ENCODE measurements around the gene MFSD12. TPM values are rescaled to one million over a fixed set of nuclear protein-coding genes. Genes with fewer than 3 reads are reported as not detected.

Gene MFSD12
- total RNA-seq, 1 experiment from 2014 or later: 131 TPM

DNA sequence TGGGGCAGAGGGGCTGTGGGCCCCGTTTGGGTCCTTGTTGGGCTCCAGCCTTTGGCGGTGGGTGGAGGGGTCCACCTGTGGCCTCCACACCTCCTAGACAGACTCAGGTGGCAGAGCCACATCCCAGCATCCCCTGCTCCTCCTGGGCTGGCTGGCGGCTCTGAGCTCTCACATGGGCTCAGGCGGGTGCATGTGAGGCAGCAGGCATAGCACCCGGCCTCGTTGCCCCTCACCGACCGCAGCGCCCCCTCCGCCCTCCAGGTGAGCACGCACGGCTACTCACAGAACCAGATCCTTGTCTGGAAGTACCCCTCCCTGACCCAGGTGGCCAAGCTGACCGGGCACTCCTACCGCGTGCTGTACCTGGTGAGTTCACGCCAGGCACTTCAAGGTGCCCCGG, 24.4 kb downstream of the MFSD12 start:
- ChIA-PET RAD21 (ENCODE audit: low non-redundant PET in 1 of 2, low total read pairs in 2 of 2, uncharacterized antibody in 2 of 2, unreplicated experiment in 2 of 2) (no interaction called here), CTCF (no interaction called here), POLR2A (no interaction called here)
- H3K4me1 ChIP-seq (ENCODE audit: control insufficient read depth in 1 of 2, insufficient read depth in 2 of 2, low read length in 2 of 2): peaks cover 0 to 6% of the 10 kb centered on the region in 2 experiments; a peak in 2 of 4 replicates
- DNase-seq (ENCODE audit: low read depth, low spot score) (no peak), ATAC-seq (no peak)
- H3K79me2 ChIP-seq (ENCODE audit: insufficient read depth, low read length): no peaks in the 10 kb centered on the region
- intact Hi-C loops (cut with micrococcal nuclease): no loop called here
- no peak overlapping the region for H3K9ac ChIP-seq (ENCODE audit: low read length)
- peaks cover 11 to 27% of the 10 kb centered on the region in 2 experiments; a peak in 3 of 4 replicates for H3K36me3 ChIP-seq (ENCODE audit: control insufficient read depth in 1 of 2, insufficient read depth in 2 of 2, low read length in 2 of 2)
- no peak overlapping the region for H2AFZ ChIP-seq (ENCODE audit: low read depth, low read length, poor library complexity, severe bottlenecking)
- BruUV-seq (replicated peaks): no TSS peak
- no peak for TF ChIP-seq ZBTB33 (IDR thresholded peaks at IDR 0.05; ENCODE audit: extremely low read depth, insufficient replicate concordance, low read length)
- no peak for TF ChIP-seq POLR2A (IDR thresholded peaks at IDR 0.05; ENCODE audit: borderline replicate concordance, extremely low read depth, insufficient read depth, insufficient read length)
- TF ChIP-seq CTCF (IDR thresholded peaks at IDR 0.05 in 2 of 3, conservative IDR thresholded peaks at IDR 0.05 in 1 of 3; ENCODE audit: borderline replicate concordance in 1 of 3, insufficient read depth in 1 of 3, low read depth in 2 of 3, low read length in 2 of 3): no peak
- no peak for TF ChIP-seq EZH2phosphoT487 (IDR thresholded peaks at IDR 0.05; ENCODE audit: borderline replicate concordance)
- TF ChIP-seq, protein P1, sequence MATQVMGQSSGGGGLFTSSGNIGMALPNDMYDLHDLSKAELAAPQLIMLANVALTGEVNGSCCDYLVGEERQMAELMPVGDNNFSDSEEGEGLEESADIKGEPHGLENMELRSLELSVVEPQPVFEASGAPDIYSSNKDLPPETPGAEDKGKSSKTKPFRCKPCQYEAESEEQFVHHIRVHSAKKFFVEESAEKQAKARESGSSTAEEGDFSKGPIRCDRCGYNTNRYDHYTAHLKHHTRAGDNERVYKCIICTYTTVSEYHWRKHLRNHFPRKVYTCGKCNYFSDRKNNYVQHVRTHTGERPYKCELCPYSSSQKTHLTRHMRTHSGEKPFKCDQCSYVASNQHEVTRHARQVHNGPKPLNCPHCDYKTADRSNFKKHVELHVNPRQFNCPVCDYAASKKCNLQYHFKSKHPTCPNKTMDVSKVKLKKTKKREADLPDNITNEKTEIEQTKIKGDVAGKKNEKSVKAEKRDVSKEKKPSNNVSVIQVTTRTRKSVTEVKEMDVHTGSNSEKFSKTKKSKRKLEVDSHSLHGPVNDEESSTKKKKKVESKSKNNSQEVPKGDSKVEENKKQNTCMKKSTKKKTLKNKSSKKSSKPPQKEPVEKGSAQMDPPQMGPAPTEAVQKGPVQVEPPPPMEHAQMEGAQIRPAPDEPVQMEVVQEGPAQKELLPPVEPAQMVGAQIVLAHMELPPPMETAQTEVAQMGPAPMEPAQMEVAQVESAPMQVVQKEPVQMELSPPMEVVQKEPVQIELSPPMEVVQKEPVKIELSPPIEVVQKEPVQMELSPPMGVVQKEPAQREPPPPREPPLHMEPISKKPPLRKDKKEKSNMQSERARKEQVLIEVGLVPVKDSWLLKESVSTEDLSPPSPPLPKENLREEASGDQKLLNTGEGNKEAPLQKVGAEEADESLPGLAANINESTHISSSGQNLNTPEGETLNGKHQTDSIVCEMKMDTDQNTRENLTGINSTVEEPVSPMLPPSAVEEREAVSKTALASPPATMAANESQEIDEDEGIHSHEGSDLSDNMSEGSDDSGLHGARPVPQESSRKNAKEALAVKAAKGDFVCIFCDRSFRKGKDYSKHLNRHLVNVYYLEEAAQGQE (IDR thresholded peaks at IDR 0.05; ENCODE audit: low read depth): no peak
- no peak for TF ChIP-seq POLR2AphosphoS5 (IDR thresholded peaks at IDR 0.05; ENCODE audit: low read depth, low read length)
- TF ChIP-seq ZFX (IDR thresholded peaks at IDR 0.05): no peak
- no peak for TF ChIP-seq SIN3A (IDR thresholded peaks at IDR 0.05; ENCODE audit: low read depth)
- H3K9me3 ChIP-seq (ENCODE audit: control insufficient read depth in 1 of 2, insufficient read depth in 1 of 2, low read depth in 1 of 2, low read length in 2 of 2): no peaks in the 10 kb centered on the region
- no peak overlapping the region for H3K4me2 ChIP-seq (ENCODE audit: low read length)
- H3K27me3 ChIP-seq (ENCODE audit: insufficient read depth, low read length): no peaks in the 10 kb centered on the region
- no peaks in the 10 kb centered on the region for H3K9me2 ChIP-seq (ENCODE audit: insufficient read depth)
- H4K20me1 ChIP-seq (ENCODE audit: insufficient read depth): no peaks in the 10 kb centered on the region
- H3K4me3 ChIP-seq (replicated peaks in 1 of 2; ENCODE audit: low read depth in 1 of 2, low read length in 2 of 2): no peak overlapping the region
- H3K27ac ChIP-seq (ENCODE audit: low read depth, low read length): no peak overlapping the region
